Measurements from ENCODE around the gene KHDC3L. TPM values are rescaled to one million over a fixed set of nuclear protein-coding genes. Genes with fewer than 3 reads are reported as not detected.
"Not testable (repeated sequence)": the region's sequence is repeated elsewhere in the genome, so short reads cannot be mapped to it uniquely, and the experiment has no call there.

KHDC3L gene
- total RNA-seq, 1 donor from 2014 or later, result not detected

DNA sequence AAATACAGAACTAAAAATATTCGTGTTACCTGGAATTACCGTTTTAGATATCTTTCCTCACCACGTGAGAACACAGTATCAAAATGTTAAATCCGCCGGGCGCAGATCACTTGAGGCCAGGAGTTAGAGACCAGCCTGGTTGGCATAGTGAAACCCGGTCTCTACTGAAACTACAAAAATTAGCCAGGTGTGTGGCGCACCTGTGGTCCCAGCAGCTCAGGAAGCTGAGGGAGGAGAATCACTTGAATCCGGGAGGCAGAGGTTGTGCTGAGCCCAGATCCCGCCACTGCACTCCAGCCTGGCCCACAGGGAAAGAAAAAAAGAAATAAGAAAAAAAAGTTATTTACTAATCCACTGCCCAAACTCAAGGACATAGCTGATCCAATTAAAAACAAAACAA is 27.4 kb downstream of the KHDC3L start:
- Mint-ChIP-seq H3K27me3 (ENCODE audit: low read depth) (no peaks in the 10 kb centered on the region), H3K27ac (ENCODE audit: unreplicated experiment) (no peak overlapping the region), H3K9me3 (ENCODE audit: low read depth) (no peaks in the 10 kb centered on the region), H3K4me3 (ENCODE audit: unreplicated experiment) (no peak overlapping the region), H3K4me1 (ENCODE audit: low read depth) (peaks cover 12% of the 10 kb centered on the region), H3K36me3 (ENCODE audit: low read depth) (no peaks in the 10 kb centered on the region)
- DNase-seq (ENCODE audit: low spot score), result no peak
- TF ChIP-seq, protein P1, sequence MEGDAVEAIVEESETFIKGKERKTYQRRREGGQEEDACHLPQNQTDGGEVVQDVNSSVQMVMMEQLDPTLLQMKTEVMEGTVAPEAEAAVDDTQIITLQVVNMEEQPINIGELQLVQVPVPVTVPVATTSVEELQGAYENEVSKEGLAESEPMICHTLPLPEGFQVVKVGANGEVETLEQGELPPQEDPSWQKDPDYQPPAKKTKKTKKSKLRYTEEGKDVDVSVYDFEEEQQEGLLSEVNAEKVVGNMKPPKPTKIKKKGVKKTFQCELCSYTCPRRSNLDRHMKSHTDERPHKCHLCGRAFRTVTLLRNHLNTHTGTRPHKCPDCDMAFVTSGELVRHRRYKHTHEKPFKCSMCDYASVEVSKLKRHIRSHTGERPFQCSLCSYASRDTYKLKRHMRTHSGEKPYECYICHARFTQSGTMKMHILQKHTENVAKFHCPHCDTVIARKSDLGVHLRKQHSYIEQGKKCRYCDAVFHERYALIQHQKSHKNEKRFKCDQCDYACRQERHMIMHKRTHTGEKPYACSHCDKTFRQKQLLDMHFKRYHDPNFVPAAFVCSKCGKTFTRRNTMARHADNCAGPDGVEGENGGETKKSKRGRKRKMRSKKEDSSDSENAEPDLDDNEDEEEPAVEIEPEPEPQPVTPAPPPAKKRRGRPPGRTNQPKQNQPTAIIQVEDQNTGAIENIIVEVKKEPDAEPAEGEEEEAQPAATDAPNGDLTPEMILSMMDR (IDR thresholded peaks at IDR 0.05), result no peak

DNA sequence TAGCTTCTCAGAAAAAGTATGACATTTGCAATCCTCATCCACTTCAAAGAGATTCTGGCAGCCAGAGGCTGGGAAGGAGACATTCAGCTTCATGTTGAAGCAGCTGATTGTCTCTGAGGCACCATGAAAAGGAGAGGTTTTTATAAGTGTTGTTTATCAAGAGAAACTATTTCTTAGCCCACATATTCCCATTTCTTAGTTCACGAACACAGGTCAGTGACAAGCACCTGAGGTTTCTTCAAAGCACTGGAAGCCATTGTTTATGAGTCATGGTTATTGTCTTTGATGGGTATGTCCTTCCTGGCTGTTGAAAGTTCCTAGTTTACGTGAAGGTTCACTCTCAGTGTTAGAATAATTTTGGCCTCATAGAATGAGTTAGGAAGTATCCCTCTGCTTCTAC is 29.2 kb downstream of the KHDC3L start:
- H3K4me1 Mint-ChIP-seq (ENCODE audit: low read depth), result peaks cover 12% of the 10 kb centered on the region
- no peaks in the 10 kb centered on the region for H3K27me3 Mint-ChIP-seq (ENCODE audit: low read depth)
- H3K4me3 Mint-ChIP-seq (ENCODE audit: unreplicated experiment), result no peak overlapping the region
- no peak for DNase-seq (ENCODE audit: low spot score)
- H3K9me3 Mint-ChIP-seq (ENCODE audit: low read depth), result no peaks in the 10 kb centered on the region
- TF ChIP-seq, protein P1 (IDR thresholded peaks at IDR 0.05), result no peak
- no peak overlapping the region for H3K27ac Mint-ChIP-seq (ENCODE audit: unreplicated experiment)
- no peaks in the 10 kb centered on the region for H3K36me3 Mint-ChIP-seq (ENCODE audit: low read depth)

DNA sequence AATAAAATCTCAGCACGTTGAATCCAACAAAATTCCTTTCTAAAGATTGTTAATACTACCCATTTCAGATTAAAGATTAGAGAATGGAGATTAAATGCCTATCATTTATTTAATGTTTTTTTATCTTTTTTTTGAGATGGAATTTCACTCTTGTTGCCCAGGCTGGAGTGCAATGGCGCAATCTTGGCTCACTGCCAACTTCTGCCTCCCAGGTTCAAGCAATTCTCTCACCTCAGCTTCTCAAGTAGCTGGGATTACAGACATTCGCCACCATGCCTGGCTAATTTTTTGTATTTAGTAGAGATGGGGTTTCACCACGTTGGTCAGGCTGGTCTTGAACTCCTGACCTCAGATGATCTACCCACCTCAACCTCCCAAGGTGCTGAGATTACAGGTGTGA is 29.7 kb downstream of the KHDC3L start:
- H3K27ac Mint-ChIP-seq (ENCODE audit: unreplicated experiment); H3K4me3 Mint-ChIP-seq (ENCODE audit: unreplicated experiment); H3K9me3 Mint-ChIP-seq (ENCODE audit: low read depth); H3K36me3 Mint-ChIP-seq (ENCODE audit: low read depth); DNase-seq (ENCODE audit: low spot score); H3K27me3 Mint-ChIP-seq (ENCODE audit: low read depth): not testable (repeated sequence)
- peaks cover 12% of the 10 kb centered on the region for H3K4me1 Mint-ChIP-seq (ENCODE audit: low read depth)

DNA sequence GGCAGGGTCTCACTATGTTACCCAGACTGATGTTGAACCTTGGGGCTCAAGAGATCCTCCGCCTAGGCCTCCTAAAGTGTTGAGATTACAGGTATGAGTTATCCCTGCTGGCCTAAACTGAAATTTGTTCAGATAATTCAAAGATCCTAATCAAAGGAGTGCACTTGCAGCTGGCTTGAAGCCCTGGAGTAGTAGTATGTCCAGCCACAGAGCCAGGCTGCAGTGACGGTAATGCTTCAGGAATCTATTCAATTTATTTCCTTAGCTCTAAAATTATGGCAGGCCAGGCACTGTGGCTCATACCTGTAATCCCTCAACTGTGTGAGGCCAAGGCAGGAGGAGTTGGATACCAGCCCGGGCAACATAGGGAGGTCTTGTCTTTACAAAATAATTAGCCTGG is 30.8 kb downstream of the KHDC3L start:
- Mint-ChIP-seq H3K36me3 (ENCODE audit: low read depth) (no peaks in the 10 kb centered on the region), H3K4me3 (ENCODE audit: unreplicated experiment) (no peak overlapping the region), H3K27me3 (ENCODE audit: low read depth) (no peaks in the 10 kb centered on the region), H3K4me1 (ENCODE audit: low read depth) (peaks cover 11% of the 10 kb centered on the region), H3K9me3 (ENCODE audit: low read depth) (no peaks in the 10 kb centered on the region), H3K27ac (ENCODE audit: unreplicated experiment) (no peak overlapping the region)
- DNase-seq (ENCODE audit: low spot score), result no peak
- TF ChIP-seq, protein P1 (IDR thresholded peaks at IDR 0.05), result no peak

DNA sequence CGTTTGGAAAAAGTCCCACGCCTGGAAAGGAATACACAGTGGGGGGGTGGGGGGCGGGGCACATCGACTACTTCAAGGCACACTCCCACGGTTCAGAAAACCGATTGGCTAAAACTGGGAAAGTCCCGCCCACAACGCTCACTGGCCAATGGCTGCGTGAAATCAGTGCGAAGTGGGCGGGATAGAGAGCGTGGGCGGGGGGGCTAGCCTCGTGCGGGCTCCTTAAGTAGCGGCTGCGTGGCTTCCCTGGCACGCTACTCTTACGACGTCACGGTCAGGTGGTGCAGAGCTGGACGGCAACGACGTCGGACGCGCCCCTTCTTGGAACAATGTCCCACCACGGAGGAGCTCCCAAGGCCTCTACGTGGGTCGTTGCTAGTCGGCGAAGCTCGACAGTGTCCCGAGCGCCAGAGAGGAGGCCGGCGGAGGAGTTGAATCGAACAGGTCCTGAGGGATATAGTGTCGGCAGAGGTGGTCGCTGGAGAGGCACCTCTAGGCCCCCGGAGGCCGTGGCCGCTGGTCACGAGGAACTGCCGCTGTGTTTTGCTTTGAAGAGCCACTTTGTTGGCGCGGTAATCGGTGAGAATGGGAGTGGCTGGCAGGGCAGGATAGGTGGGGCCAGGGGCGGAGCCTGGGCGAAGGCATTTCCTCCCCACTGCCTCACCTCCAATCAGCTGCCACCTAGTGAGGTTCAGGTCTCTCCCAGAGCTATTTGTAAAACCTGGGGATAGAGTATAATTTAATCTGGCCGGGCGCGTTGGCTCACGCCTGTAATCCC is 32.3 kb downstream of the KHDC3L start, which contains the start of gene DDX43:
DDX43 (plus strand) TSS at position 252 of the 778 bp plus-strand sequence; CDS start at position 330, 78 bp downstream.
- Mint-ChIP-seq H3K27ac (ENCODE audit: unreplicated experiment) (no peak within 1 kb of the TSS), H3K9me3 (ENCODE audit: low read depth) (no peaks in the 10 kb centered on the region), H3K4me1 (ENCODE audit: low read depth) (no peaks in the 10 kb centered on the region), H3K27me3 (ENCODE audit: low read depth) (no peaks in the 10 kb centered on the region), H3K4me3 (ENCODE audit: unreplicated experiment) (no peak within 1 kb of the TSS), H3K36me3 (ENCODE audit: low read depth) (no peaks in the 10 kb centered on the region)
- no peak for DNase-seq (ENCODE audit: low spot score)
- TF ChIP-seq, protein P1 (IDR thresholded peaks at IDR 0.05), result no peak

DNA sequence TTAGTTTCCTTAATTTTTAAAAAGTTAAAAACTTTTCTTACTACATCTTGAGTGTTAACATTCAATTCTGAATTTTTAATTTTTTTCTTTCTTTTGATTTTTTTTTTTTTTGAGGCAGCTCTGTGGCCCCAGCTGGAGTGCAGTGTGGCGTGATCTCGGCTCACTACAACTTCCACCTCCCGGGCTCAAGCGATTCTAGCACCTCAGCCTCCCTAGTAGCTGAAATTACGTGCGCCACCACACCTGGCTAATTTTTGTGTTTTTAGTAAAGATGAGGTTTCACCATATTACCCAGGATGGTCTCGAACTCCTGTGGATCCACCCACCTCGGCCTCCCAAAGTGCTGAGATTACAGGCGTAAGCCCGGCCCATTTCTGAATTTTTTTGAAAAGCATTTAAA is 33.4 kb downstream of the KHDC3L start:
- no peaks in the 10 kb centered on the region for H3K4me1 Mint-ChIP-seq (ENCODE audit: low read depth)
- TF ChIP-seq, protein P1 (IDR thresholded peaks at IDR 0.05), result no peak
- H3K27ac Mint-ChIP-seq (ENCODE audit: unreplicated experiment), result no peak overlapping the region
- no peaks in the 10 kb centered on the region for H3K9me3 Mint-ChIP-seq (ENCODE audit: low read depth)
- no peak for DNase-seq (ENCODE audit: low spot score)
- no peaks in the 10 kb centered on the region for H3K27me3 Mint-ChIP-seq (ENCODE audit: low read depth)
- no peak overlapping the region for H3K4me3 Mint-ChIP-seq (ENCODE audit: unreplicated experiment)
- no peaks in the 10 kb centered on the region for H3K36me3 Mint-ChIP-seq (ENCODE audit: low read depth)

All from chondrocyte (in vitro differentiated cells).